GM12878 (cell line): ENCODE results near the gene ESPL1. TPM values are rescaled to one million over a fixed set of nuclear protein-coding genes. Genes with fewer than 3 reads are reported as not detected.

Experiments
- ATAC-seq: fragments of 200-7000 bp; cut with Tn5 transposase; 3 replicates; pipeline ENCODE4 v1.9.1; 2020; ENCODE audit warnings: mild to moderate bottlenecking, moderate library complexity
- BruUV-seq: library from RNA; stranded (reverse); fragments of 400-500 nt; replicated peaks from 2 replicates; lab custom pipeline; 2021; lab: Mats Ljungman, UMichigan
- CTCF ChIA-PET: fragments of 300-600 bp; sonication (Branson Sonifier 250); formaldehyde crosslinking; extraction: SDS; loops from one replicate; lab custom pipeline; 2021; ENCODE audit warnings: inconsistent platforms; lab: Yijun Ruan, JAX
- POLR2A ChIA-PET: fragments of 350-600 bp; formaldehyde crosslinking; extraction: SDS; loops from one replicate; lab custom pipeline; 2021; ENCODE audit warnings: inconsistent platforms; lab: Charles Lee
- RAD21 ChIA-PET: fragments of 300-600 bp; sonication (Branson Sonifier 250); formaldehyde crosslinking; loops from one replicate; lab custom pipeline; 2023; ENCODE audit warnings: antibody characterized with exemption; ENCODE audit not compliant: unreplicated experiment; lab: Charles Lee
- SMC1A ChIA-PET: fragments of 300-600 bp; sonication (Branson Sonifier 250); formaldehyde crosslinking; loops from one replicate; lab custom pipeline; 2023; ENCODE audit not compliant: unreplicated experiment, uncharacterized antibody; lab: Charles Lee
- DNase-seq: peaks from one replicate; pipeline ENCODE4 v3.0.0-alpha.2; 2011; ENCODE audit warnings: low read depth, low spot score
- FAIRE-seq: peaks from 3 replicates; lab custom pipeline; 2011; peaks lifted over from hg19 to GRCh38; lab: Jason Lieb, UNC
- H2AFZ ChIP-seq: 2 replicates; pipeline ENCODE4 v1.6.0; 2011; ENCODE audit warnings: low read depth, low read length, control low read depth; ENCODE audit not compliant: control insufficient read depth
- H3K27ac ChIP-seq: 2 replicates; pipeline ENCODE4 v1.5.1; 2011; ENCODE audit warnings: control low read depth; ENCODE audit not compliant: control insufficient read depth, insufficient read depth
- H3K27me3 ChIP-seq, 2 experiments: replicated peaks in 1 of 2; 2 replicates each; pipeline versions ENCODE4 v1.6.0 to v1.6.1; 2011; ENCODE audit warnings: low read length in 1 of 2; ENCODE audit not compliant: control insufficient read depth in 2 of 2, insufficient read depth in 2 of 2
- H3K36me3 ChIP-seq, 2 experiments: 2 replicates each; pipeline ENCODE4 v1.5.1; 2011; ENCODE audit warnings: low read length in 1 of 2; ENCODE audit not compliant: control insufficient read depth in 2 of 2, insufficient read depth in 2 of 2
- H3K4me1 ChIP-seq: 2 replicates; pipeline ENCODE4 v1.6.1; 2011; ENCODE audit warnings: mild to moderate bottlenecking, low read length, moderate library complexity, mixed read lengths; ENCODE audit not compliant: control insufficient read depth, insufficient read depth
- H3K4me2 ChIP-seq: 2 replicates; pipeline ENCODE4 v1.6.0; 2011; ENCODE audit warnings: control low read depth; ENCODE audit not compliant: control insufficient read depth, insufficient read depth
- H3K4me3 ChIP-seq: fragments of 200-600 bp; sonication (generic); 2 replicates; pipeline ENCODE4 v1.5.1; 2016
- H3K79me2 ChIP-seq: 2 replicates; pipeline ENCODE4 v1.6.0; 2011; ENCODE audit warnings: low read length; ENCODE audit not compliant: control insufficient read depth, insufficient read depth
- H3K9ac ChIP-seq: 2 replicates; pipeline ENCODE4 v1.8.0; 2011; ENCODE audit warnings: low read length, control low read depth, mixed read lengths; ENCODE audit not compliant: control insufficient read depth, insufficient read depth
- H3K9me3 ChIP-seq: replicated peaks from 3 replicates; pipeline ENCODE4 v1.5.1; 2011; ENCODE audit warnings: mild to moderate bottlenecking, low read length; ENCODE audit not compliant: control insufficient read depth, insufficient read depth
- H4K20me1 ChIP-seq: 2 replicates; pipeline ENCODE4 v1.6.0; 2011; ENCODE audit not compliant: control insufficient read depth, insufficient read depth
- ATF7 ChIP-seq: fragments of 450-650 bp; IDR thresholded peaks from 2 replicates; pipeline ENCODE4 v1.6.1; 2016; ENCODE audit warnings: low read depth, mild to moderate bottlenecking
- CHD2 ChIP-seq: IDR thresholded peaks from 2 replicates; pipeline ENCODE4 v1.6.1; 2011; ENCODE audit warnings: low read depth, low read length, improper control_type of control experiment, borderline replicate concordance
- EP300 ChIP-seq, 2 experiments: fragments of 150-350 bp in 1 of 2; IDR thresholded peaks; 2 replicates each; pipeline ENCODE4 v1.6.1; 2011 to 2012; ENCODE audit warnings: low read depth in 2 of 2, low read length in 2 of 2, borderline replicate concordance in 1 of 2, improper control_type of control experiment in 1 of 2, inconsistent platforms in 1 of 2; ENCODE audit not compliant: control insufficient read depth in 1 of 2
- IKZF1 ChIP-seq: fragments of 450-650 bp; conservative IDR thresholded peaks from 2 replicates; pipeline ENCODE4 v1.6.1; 2017; ENCODE audit warnings: antibody characterized with exemption, mild to moderate bottlenecking
- MTA3 ChIP-seq: IDR thresholded peaks from 2 replicates; pipeline ENCODE4 v1.6.1; 2012; ENCODE audit warnings: low read length, inconsistent platforms, borderline replicate concordance
- MYB ChIP-seq: fragments of 150-350 bp; IDR thresholded peaks from 2 replicates; pipeline ENCODE4 v1.6.1; 2014; ENCODE audit warnings: mild to moderate bottlenecking, low read depth, low read length, borderline replicate concordance
- MYC ChIP-seq: IDR thresholded peaks from 2 replicates; pipeline ENCODE4 v1.6.1; 2011; ENCODE audit warnings: mild to moderate bottlenecking, low read length, moderate library complexity, inconsistent platforms; ENCODE audit not compliant: insufficient read depth, insufficient replicate concordance, insufficient read length, severe bottlenecking
- NKRF ChIP-seq: fragments of 450-650 bp; conservative IDR thresholded peaks from 2 replicates; pipeline ENCODE4 v1.6.1; 2017; ENCODE audit warnings: mild to moderate bottlenecking, moderate library complexity
- RBBP5 ChIP-seq: fragments of 200-600 bp; sonication (generic); conservative IDR thresholded peaks from 2 replicates; pipeline ENCODE4 v1.6.1; 2016
- RUNX3 ChIP-seq: IDR thresholded peaks from 2 replicates; pipeline ENCODE4 v1.6.1; 2012; ENCODE audit warnings: low read length, inconsistent platforms
- SREBF1 ChIP-seq: IDR thresholded peaks from 2 replicates; pipeline ENCODE4 v1.6.1; 2012; ENCODE audit warnings: mild to moderate bottlenecking, low read length
- TCF3 ChIP-seq: IDR thresholded peaks from 2 replicates; pipeline ENCODE4 v1.6.1; 2012; ENCODE audit warnings: low read depth, mild to moderate bottlenecking, low read length, borderline replicate concordance; ENCODE audit not compliant: insufficient read depth
- WGBS: methylation state at CpG from one replicate; pipeline ENCODE4 v1.1.6; 2016; ENCODE audit warnings: low lambda C conversion rate; ENCODE audit not compliant: insufficient replicate concordance, insufficient coverage; ENCODE audit errors: missing lambda C conversion rate; 5-methylcytosine and 5-hydroxymethylcytosine counted together
- in situ Hi-C: fragments of 300-500 bp; cut with MboI; formaldehyde crosslinking; loops from 9 replicates; pipeline ENCODE4 v1.14.3; 2018; ENCODE audit warnings: mixed read lengths
- intact Hi-C: fragments of 100-400 bp; cut with micrococcal nuclease; formaldehyde crosslinking; loops from one replicate; pipeline ENCODE4 v1.14.2; 2022; ENCODE audit not compliant: unreplicated experiment
- polyA plus RNA-seq, 11 experiments: library from polyadenylated mRNA; depleted of rRNA in 4 of 11; unstranded in 6 of 11; stranded (reverse) in 5 of 11; fragments of >200 nt; fragmentation: Nextera tagmentation in 4 of 11; fragmentation: Illumina TruSeq in 1 of 11; extraction: Ambion mirVana in 4 of 11; extraction: Trizol in 1 of 11; gene quantifications; 1 replicate in 1 of 11; 2 replicates in 10 of 11; pipeline versions ENCODE4 v1.2.1 to v1.2.3, GENCODE V29; 2011 to 2016; ENCODE audit warnings: inconsistent platforms in 2 of 11, missing spikeins in 2 of 11, low read depth in 1 of 11
- total RNA-seq, 4 experiments: library from RNA; depleted of rRNA in 3 of 4; stranded (reverse); fragments of >200 nt in 3 of 4; fragmentation: Illumina TruSeq in 1 of 4; extraction: Trizol in 1 of 4; gene quantifications; 2 replicates each; pipeline versions ENCODE4 v1.2.1 to v1.2.3, GENCODE V29; 2013 to 2021

ESPL1 gene
- total and polyA plus RNA-seq, 10 of the 15 experiments (the other 5 are each of a cell fraction or from before 2014, with no cell fraction given), result 2.1 to 61.9 (median 21.2) TPM

GRCh38 chr12:53235742-53236442, 32.2 kb upstream of the ESPL1 start:
- ChIA-PET RAD21 (interaction anchor here (0.8 to 1.5 kb wide), 4 partner anchors 8 to 76 kb away, joined by 3 to 5 read pairs (median 4); no protein-coding TSS in a partner anchor), SMC1A (interaction anchor here (1.0 to 3.2 kb wide), 6 partner anchors 16 to 76 kb away, joined by 3 to 8 read pairs (median 4); no protein-coding TSS in a partner anchor), CTCF (interaction anchor here (0.5 to 1.7 kb wide), 8 partner anchors 17 to 508 kb away, joined by 3 to 5 read pairs (median 3); no protein-coding TSS in a partner anchor), POLR2A (interaction anchor here (0.7 to 1.6 kb wide), 4 partner anchors 16 to 86 kb away, joined by 3 to 5 read pairs (median 3); partner anchors contain the start of genes AAAS and ESPL1)
- Histone ChIP-seq H3K9ac (no peak overlapping the region), H3K9me3 (no peaks in the 10 kb centered on the region), H3K36me3 (no peaks in the 10 kb centered on the region), H3K27ac (no peak overlapping the region), H4K20me1 (no peaks in the 10 kb centered on the region), H3K4me2 (no peak overlapping the region), H3K4me3 (no peak overlapping the region), H2AFZ (no peak overlapping the region; the same call in 1 of the 2 replicates), H3K79me2 (no peaks in the 10 kb centered on the region), H3K4me1 (peaks cover 22% of the 10 kb centered on the region), H3K27me3 (peaks cover 0 to 8% of the 10 kb centered on the region in 2 experiments; a peak in 2 of 4 replicates)
- in situ Hi-C loops (no loop called here), intact Hi-C loops (no loop called here)
- ATAC-seq, result peak; percentile 26
- DNase-seq, result no peak
- no TSS peak for BruUV-seq
- FAIRE-seq, result no peak
- TF ChIP-seq CHD2 (no peak), RBBP5 (no peak)
- 30% methylated on average over 9 of the region's 9 CpGs for WGBS

- H3K9ac ChIP-seq, result no peak overlapping the region
- no peak overlapping the region for H3K27ac ChIP-seq
- in situ Hi-C loops (no loop called here), intact Hi-C loops (no loop called here)
- 0% methylated on average over 1 of the region's 1 CpG for WGBS
- no peaks in the 10 kb centered on the region for H3K36me3 ChIP-seq
- no TSS peak for BruUV-seq
- no peak overlapping the region for H3K4me3 ChIP-seq
- H2AFZ ChIP-seq, result no peak overlapping the region
- no peaks in the 10 kb centered on the region for H3K9me3 ChIP-seq
- CTCF ChIA-PET, result interaction anchor here (0.7 to 1.7 kb wide), 6 partner anchors 16 to 46 kb away, joined by 3 to 5 read pairs (median 3); no protein-coding TSS in a partner anchor
- H3K79me2 ChIP-seq, result no peaks in the 10 kb centered on the region
- H3K27me3 ChIP-seq, result peaks cover 0 to 8% of the 10 kb centered on the region in 2 experiments; a peak in 1 of 4 replicates
- RAD21 ChIA-PET, result interaction anchor here (0.6 to 1.3 kb wide), 5 partner anchors 17 to 84 kb away, joined by 3 to 5 read pairs (median 4); partner anchors contain the start of gene ESPL1
- no peak for DNase-seq
- POLR2A ChIA-PET, result interaction anchor here (0.7 to 1.6 kb wide), 4 partner anchors 16 to 85 kb away, joined by 3 to 5 read pairs (median 3); partner anchors contain the start of genes AAAS and ESPL1
- peak; percentile 19; the same call in 2 of the 3 replicates for ATAC-seq
- no peak overlapping the region for H3K4me2 ChIP-seq
- no peaks in the 10 kb centered on the region for H4K20me1 ChIP-seq
- peaks cover 22% of the 10 kb centered on the region for H3K4me1 ChIP-seq
- SMC1A ChIA-PET, result interaction anchor here (0.6 to 3.2 kb wide), 7 partner anchors 15 to 1215 kb away, joined by 3 to 8 read pairs (median 4); no protein-coding TSS in a partner anchor
- FAIRE-seq, result no peak
- no peak for TF ChIP-seq NKRF
- TF ChIP-seq IKZF1, result peak; percentile 37
- TF ChIP-seq MYB, result no peak
- no peak for TF ChIP-seq EP300 (IDR thresholded peaks at IDR 0.05; ENCODE audit: borderline replicate concordance in 1 of 2, control insufficient read depth in 1 of 2, low read depth in 2 of 2, low read length in 2 of 2)
- TF ChIP-seq SREBF1, result no peak
- TF ChIP-seq RUNX3, result no peak
- TF ChIP-seq TCF3, result no peak
- TF ChIP-seq MTA3, result no peak
- no peak for TF ChIP-seq MYC
- TF ChIP-seq ATF7, result no peak
Measured at GRCh38 chr12:53236443-53237111, 31.5 kb upstream of the ESPL1 start.
